K562 (cell line): ENCODE results near the gene ECSCR. TPM values are rescaled to one million over a fixed set of nuclear protein-coding genes. Genes with fewer than 3 reads are reported as not detected.

Experiments
- ATF1 ChIP-seq, 2 experiments: fragments of 450-650 bp in 1 of 2; IDR thresholded peaks; 2 replicates each; pipeline ENCODE4 v1.6.1; 2016; ENCODE audit warnings: missing compliant biosample characterization in 1 of 2, missing genetic modification characterization in 1 of 2
- HNRNPH1 ChIP-seq: fragments of 200-400 bp; formaldehyde crosslinking; optimal IDR thresholded peaks from 2 replicates; pipeline ENCODE3; 2017; ENCODE audit warnings: low read depth, mild to moderate bottlenecking, low read length, moderate library complexity
- POLR2H ChIP-seq: IDR thresholded peaks from 2 replicates; pipeline ENCODE4 v1.6.1; 2016; ENCODE audit warnings: missing genetic modification characterization, low read depth, mild to moderate bottlenecking, control low read depth, missing compliant biosample characterization, moderate library complexity
- RBM25 ChIP-seq: fragments of 200-400 bp; formaldehyde crosslinking; IDR thresholded peaks from 2 replicates; pipeline ENCODE4 v1.6.1; 2018; ENCODE audit warnings: low read length, low read depth, moderate library complexity; ENCODE audit not compliant: severe bottlenecking
- SIN3B ChIP-seq: fragments of 450-650 bp; IDR thresholded peaks from 2 replicates; pipeline ENCODE4 v1.6.1; 2017; ENCODE audit warnings: low read depth, mild to moderate bottlenecking, moderate library complexity
- SUPT5H ChIP-seq: fragments of 450-650 bp; IDR thresholded peaks from 2 replicates; pipeline ENCODE4 v1.6.1; 2016
- polyA plus RNA-seq, 8 experiments: library from polyadenylated mRNA; depleted of rRNA in 4 of 8; stranded (reverse) in 5 of 8; unstranded in 3 of 8; fragments of >200 nt; fragmentation: Nextera tagmentation in 2 of 8; fragmentation: Illumina TruSeq in 1 of 8; extraction: Ambion mirVana in 2 of 8; extraction: Trizol in 1 of 8; gene quantifications; 2 replicates each; pipeline versions ENCODE4 v1.2.1 to v1.2.3, GENCODE V29; 2011 to 2014; ENCODE audit warnings: inconsistent platforms in 1 of 8, missing spikeins in 1 of 8
- total RNA-seq, 7 experiments: library from RNA; depleted of rRNA in 6 of 7; stranded (reverse); fragments of >200 nt in 6 of 7; fragmentation: Illumina TruSeq in 2 of 7; extraction: Trizol in 2 of 7; gene quantifications; 2 replicates each; pipeline versions ENCODE4 v1.2.1 to v1.2.3, GENCODE V29; 2011 to 2021; ENCODE audit warnings: low replicate concordance in 1 of 7
- TF ChIP-seq, protein P1 (sequence below): sonication (generic); formaldehyde crosslinking; IDR thresholded peaks from 2 replicates; pipeline ENCODE4 v1.8.0; 2023; ENCODE audit warnings: missing genetic modification reagents, mild to moderate bottlenecking, borderline replicate concordance
- TF ChIP-seq, protein P2 (sequence below): fragments of 450-650 bp; IDR thresholded peaks from 2 replicates; pipeline ENCODE4 v1.6.1; 2016; ENCODE audit warnings: mild to moderate bottlenecking
- TF ChIP-seq, protein P3 (sequence below): sonication (generic); formaldehyde crosslinking; IDR thresholded peaks from 2 replicates; pipeline ENCODE4 v1.8.0; 2022; ENCODE audit warnings: missing genetic modification reagents, mild to moderate bottlenecking, borderline replicate concordance
- TF ChIP-seq, protein P4 (sequence below): fragments of 200-800 bp; sonication (Bioruptor generic); IDR thresholded peaks from 2 replicates; pipeline ENCODE4 v1.6.1; 2017; ENCODE audit warnings: missing genetic modification characterization, missing compliant biosample characterization
- TF ChIP-seq, protein P5 (sequence below), 2 experiments: fragments of 450-650 bp; IDR thresholded peaks; 2 replicates each; pipeline ENCODE4 v1.6.1; 2016

The ECSCR gene
- total and polyA plus RNA-seq, 9 of the 15 experiments (the other 6 are each of a cell fraction or from before 2014, with no cell fraction given): 0.10 to 0.25 (median 0.13) TPM; not detected in 6

DNA sequence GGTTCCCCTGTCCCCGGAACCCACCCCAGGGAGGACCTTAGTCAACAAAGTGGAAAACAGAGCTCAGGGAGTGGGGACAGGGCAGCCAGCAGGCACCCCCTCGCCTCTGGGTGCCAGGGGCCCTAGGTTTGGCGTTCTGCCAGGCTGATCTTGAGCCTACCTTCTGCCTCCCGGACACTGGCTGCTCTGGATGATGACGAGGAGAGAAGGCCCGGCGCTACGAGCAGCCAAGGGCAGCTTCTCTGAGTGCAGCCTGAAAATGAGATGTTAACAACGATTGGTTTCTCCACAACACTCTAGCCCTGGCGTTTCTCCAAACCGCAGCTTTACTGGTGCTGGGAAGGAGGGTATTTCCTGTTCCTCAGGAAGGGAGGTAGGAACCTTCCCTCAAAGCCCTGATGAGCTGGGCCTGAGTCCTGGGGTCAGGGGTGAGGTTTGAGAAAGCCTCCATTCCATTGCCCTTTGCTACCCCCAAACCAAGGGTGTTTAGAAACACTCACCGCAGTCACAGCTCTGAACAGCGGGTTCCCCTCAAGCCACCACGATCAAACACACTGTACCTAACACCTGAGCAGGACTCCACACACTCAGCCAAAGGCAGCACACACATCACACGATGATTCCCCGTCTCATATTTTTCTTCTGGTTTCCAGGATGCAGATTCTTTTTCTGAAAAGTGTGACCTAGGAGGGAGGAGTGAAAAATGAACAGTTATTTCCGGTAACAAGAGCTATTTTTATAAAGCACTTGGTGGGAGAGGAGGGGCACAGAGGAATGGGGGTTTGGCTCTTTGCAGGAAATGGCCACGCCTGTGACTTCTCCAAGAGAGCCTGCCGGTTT lies 19.7 kb upstream of the ECSCR start, which contains the start of gene STING1 (continued):
- TF ChIP-seq SIN3B (no peak), SUPT5H (peak; percentile 68), POLR2H (tag) (peak; percentile 85; the same call in 1 of the 2 replicates), RBM25 (no peak), ATF1 (CRISPR knock-in tag; IDR thresholded peaks at IDR 0.05) (no peak), ATF1 (tag; IDR thresholded peaks at IDR 0.05) (peak; percentile 81), HNRNPH1 (no peak)
- TF ChIP-seq, protein P1, sequence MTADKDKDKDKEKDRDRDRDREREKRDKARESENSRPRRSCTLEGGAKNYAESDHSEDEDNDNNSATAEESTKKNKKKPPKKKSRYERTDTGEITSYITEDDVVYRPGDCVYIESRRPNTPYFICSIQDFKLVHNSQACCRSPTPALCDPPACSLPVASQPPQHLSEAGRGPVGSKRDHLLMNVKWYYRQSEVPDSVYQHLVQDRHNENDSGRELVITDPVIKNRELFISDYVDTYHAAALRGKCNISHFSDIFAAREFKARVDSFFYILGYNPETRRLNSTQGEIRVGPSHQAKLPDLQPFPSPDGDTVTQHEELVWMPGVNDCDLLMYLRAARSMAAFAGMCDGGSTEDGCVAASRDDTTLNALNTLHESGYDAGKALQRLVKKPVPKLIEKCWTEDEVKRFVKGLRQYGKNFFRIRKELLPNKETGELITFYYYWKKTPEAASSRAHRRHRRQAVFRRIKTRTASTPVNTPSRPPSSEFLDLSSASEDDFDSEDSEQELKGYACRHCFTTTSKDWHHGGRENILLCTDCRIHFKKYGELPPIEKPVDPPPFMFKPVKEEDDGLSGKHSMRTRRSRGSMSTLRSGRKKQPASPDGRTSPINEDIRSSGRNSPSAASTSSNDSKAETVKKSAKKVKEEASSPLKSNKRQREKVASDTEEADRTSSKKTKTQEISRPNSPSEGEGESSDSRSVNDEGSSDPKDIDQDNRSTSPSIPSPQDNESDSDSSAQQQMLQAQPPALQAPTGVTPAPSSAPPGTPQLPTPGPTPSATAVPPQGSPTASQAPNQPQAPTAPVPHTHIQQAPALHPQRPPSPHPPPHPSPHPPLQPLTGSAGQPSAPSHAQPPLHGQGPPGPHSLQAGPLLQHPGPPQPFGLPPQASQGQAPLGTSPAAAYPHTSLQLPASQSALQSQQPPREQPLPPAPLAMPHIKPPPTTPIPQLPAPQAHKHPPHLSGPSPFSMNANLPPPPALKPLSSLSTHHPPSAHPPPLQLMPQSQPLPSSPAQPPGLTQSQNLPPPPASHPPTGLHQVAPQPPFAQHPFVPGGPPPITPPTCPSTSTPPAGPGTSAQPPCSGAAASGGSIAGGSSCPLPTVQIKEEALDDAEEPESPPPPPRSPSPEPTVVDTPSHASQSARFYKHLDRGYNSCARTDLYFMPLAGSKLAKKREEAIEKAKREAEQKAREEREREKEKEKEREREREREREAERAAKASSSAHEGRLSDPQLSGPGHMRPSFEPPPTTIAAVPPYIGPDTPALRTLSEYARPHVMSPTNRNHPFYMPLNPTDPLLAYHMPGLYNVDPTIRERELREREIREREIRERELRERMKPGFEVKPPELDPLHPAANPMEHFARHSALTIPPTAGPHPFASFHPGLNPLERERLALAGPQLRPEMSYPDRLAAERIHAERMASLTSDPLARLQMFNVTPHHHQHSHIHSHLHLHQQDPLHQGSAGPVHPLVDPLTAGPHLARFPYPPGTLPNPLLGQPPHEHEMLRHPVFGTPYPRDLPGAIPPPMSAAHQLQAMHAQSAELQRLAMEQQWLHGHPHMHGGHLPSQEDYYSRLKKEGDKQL (CRISPR knock-in tag): no peak
- TF ChIP-seq, protein P2, sequence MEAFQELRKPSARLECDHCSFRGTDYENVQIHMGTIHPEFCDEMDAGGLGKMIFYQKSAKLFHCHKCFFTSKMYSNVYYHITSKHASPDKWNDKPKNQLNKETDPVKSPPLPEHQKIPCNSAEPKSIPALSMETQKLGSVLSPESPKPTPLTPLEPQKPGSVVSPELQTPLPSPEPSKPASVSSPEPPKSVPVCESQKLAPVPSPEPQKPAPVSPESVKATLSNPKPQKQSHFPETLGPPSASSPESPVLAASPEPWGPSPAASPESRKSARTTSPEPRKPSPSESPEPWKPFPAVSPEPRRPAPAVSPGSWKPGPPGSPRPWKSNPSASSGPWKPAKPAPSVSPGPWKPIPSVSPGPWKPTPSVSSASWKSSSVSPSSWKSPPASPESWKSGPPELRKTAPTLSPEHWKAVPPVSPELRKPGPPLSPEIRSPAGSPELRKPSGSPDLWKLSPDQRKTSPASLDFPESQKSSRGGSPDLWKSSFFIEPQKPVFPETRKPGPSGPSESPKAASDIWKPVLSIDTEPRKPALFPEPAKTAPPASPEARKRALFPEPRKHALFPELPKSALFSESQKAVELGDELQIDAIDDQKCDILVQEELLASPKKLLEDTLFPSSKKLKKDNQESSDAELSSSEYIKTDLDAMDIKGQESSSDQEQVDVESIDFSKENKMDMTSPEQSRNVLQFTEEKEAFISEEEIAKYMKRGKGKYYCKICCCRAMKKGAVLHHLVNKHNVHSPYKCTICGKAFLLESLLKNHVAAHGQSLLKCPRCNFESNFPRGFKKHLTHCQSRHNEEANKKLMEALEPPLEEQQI: no peak
- TF ChIP-seq, protein P3, sequence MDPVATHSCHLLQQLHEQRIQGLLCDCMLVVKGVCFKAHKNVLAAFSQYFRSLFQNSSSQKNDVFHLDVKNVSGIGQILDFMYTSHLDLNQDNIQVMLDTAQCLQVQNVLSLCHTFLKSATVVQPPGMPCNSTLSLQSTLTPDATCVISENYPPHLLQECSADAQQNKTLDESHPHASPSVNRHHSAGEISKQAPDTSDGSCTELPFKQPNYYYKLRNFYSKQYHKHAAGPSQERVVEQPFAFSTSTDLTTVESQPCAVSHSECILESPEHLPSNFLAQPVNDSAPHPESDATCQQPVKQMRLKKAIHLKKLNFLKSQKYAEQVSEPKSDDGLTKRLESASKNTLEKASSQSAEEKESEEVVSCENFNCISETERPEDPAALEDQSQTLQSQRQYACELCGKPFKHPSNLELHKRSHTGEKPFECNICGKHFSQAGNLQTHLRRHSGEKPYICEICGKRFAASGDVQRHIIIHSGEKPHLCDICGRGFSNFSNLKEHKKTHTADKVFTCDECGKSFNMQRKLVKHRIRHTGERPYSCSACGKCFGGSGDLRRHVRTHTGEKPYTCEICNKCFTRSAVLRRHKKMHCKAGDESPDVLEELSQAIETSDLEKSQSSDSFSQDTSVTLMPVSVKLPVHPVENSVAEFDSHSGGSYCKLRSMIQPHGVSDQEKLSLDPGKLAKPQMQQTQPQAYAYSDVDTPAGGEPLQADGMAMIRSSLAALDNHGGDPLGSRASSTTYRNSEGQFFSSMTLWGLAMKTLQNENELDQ (CRISPR knock-in tag): no peak
- TF ChIP-seq, protein P4, sequence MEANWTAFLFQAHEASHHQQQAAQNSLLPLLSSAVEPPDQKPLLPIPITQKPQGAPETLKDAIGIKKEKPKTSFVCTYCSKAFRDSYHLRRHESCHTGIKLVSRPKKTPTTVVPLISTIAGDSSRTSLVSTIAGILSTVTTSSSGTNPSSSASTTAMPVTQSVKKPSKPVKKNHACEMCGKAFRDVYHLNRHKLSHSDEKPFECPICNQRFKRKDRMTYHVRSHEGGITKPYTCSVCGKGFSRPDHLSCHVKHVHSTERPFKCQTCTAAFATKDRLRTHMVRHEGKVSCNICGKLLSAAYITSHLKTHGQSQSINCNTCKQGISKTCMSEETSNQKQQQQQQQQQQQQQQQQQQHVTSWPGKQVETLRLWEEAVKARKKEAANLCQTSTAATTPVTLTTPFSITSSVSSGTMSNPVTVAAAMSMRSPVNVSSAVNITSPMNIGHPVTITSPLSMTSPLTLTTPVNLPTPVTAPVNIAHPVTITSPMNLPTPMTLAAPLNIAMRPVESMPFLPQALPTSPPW (CRISPR knock-in tag): peak; percentile 71
- TF ChIP-seq, protein P5, sequence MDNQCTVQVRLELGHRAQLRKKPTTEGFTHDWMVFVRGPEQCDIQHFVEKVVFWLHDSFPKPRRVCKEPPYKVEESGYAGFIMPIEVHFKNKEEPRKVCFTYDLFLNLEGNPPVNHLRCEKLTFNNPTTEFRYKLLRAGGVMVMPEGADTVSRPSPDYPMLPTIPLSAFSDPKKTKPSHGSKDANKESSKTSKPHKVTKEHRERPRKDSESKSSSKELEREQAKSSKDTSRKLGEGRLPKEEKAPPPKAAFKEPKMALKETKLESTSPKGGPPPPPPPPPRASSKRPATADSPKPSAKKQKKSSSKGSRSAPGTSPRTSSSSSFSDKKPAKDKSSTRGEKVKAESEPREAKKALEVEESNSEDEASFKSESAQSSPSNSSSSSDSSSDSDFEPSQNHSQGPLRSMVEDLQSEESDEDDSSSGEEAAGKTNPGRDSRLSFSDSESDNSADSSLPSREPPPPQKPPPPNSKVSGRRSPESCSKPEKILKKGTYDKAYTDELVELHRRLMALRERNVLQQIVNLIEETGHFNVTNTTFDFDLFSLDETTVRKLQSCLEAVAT (IDR thresholded peaks at IDR 0.05): peak in 1 of 2 experiments; percentile 94; a peak in 2 of 4 replicates
